ENCODE data around the gene PLEKHF1. TPM values are rescaled to one million over a fixed set of nuclear protein-coding genes. Genes with fewer than 3 reads are reported as not detected.

PLEKHF1 gene
- total RNA-seq, 1 experiment from 2014 or later = 15.9 TPM

GRCh38 chr19:29662604-29663404, 2.5 kb upstream of the PLEKHF1 start:
- intact Hi-C loops (cut with micrococcal nuclease) = loop anchor here (5.0 kb wide), 1 partner anchor 41 kb away; no protein-coding TSS in a partner anchor
- Histone ChIP-seq H3F3A (ENCODE audit: low read length, unreplicated experiment) (no peaks in the 10 kb centered on the region), H3K4me2 (ENCODE audit: low read length) (peak overlapping the region; percentile 88), H3K9ac (ENCODE audit: low read length) (peak overlapping the region; percentile 66), H3K27ac (ENCODE audit: low read length) (peak overlapping the region; percentile 94), H3K27me3 (ENCODE audit: low read length) (no peaks in the 10 kb centered on the region), H3K9me3 (ENCODE audit: low read length) (no peaks in the 10 kb centered on the region), H3K9me2 (replicated peaks; ENCODE audit: low read length) (no peaks in the 10 kb centered on the region), H3K4me3 (ENCODE audit: low read length) (peak overlapping the region; percentile 56; the same call in 1 of the 2 replicates), H3K4me1 (ENCODE audit: insufficient read depth, low read length) (peaks cover 40% of the 10 kb centered on the region), H2AFZ (ENCODE audit: low read length) (peak overlapping the region; percentile 70), H3K79me2 (ENCODE audit: low read length) (peaks cover 23% of the 10 kb centered on the region), H3K36me3 (ENCODE audit: low read depth, low read length) (no peaks in the 10 kb centered on the region), H4K20me1 (ENCODE audit: low read length) (peaks cover 4% of the 10 kb centered on the region; the same call in 1 of the 2 replicates)
- TF ChIP-seq, protein P1, sequence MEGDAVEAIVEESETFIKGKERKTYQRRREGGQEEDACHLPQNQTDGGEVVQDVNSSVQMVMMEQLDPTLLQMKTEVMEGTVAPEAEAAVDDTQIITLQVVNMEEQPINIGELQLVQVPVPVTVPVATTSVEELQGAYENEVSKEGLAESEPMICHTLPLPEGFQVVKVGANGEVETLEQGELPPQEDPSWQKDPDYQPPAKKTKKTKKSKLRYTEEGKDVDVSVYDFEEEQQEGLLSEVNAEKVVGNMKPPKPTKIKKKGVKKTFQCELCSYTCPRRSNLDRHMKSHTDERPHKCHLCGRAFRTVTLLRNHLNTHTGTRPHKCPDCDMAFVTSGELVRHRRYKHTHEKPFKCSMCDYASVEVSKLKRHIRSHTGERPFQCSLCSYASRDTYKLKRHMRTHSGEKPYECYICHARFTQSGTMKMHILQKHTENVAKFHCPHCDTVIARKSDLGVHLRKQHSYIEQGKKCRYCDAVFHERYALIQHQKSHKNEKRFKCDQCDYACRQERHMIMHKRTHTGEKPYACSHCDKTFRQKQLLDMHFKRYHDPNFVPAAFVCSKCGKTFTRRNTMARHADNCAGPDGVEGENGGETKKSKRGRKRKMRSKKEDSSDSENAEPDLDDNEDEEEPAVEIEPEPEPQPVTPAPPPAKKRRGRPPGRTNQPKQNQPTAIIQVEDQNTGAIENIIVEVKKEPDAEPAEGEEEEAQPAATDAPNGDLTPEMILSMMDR (conservative IDR thresholded peaks at IDR 0.05; ENCODE audit: low read depth, low read length) = no peak
- TF ChIP-seq EZH2phosphoT487 (IDR thresholded peaks at IDR 0.05; ENCODE audit: borderline replicate concordance, low read length) (no peak), EZH2 (IDR thresholded peaks at IDR 0.05; ENCODE audit: low read length, unreplicated experiment) (no peak)
- BruUV-seq (replicated peaks) = no TSS peak
- CTCF ChIA-PET = interaction anchor here (0.5 to 0.6 kb wide), 2 partner anchors 29 to 53 kb away, joined by 3 to 8 read pairs; no protein-coding TSS in a partner anchor
- ATAC-seq (peak; percentile 30), DNase-seq (peak; percentile 70)
- POLR2A ChIA-PET (ENCODE audit: unreplicated experiment) = interaction anchor here (0.5 kb wide), 1 partner anchor 17 kb away, joined by 5 read pairs; no protein-coding TSS in a partner anchor

DNA sequence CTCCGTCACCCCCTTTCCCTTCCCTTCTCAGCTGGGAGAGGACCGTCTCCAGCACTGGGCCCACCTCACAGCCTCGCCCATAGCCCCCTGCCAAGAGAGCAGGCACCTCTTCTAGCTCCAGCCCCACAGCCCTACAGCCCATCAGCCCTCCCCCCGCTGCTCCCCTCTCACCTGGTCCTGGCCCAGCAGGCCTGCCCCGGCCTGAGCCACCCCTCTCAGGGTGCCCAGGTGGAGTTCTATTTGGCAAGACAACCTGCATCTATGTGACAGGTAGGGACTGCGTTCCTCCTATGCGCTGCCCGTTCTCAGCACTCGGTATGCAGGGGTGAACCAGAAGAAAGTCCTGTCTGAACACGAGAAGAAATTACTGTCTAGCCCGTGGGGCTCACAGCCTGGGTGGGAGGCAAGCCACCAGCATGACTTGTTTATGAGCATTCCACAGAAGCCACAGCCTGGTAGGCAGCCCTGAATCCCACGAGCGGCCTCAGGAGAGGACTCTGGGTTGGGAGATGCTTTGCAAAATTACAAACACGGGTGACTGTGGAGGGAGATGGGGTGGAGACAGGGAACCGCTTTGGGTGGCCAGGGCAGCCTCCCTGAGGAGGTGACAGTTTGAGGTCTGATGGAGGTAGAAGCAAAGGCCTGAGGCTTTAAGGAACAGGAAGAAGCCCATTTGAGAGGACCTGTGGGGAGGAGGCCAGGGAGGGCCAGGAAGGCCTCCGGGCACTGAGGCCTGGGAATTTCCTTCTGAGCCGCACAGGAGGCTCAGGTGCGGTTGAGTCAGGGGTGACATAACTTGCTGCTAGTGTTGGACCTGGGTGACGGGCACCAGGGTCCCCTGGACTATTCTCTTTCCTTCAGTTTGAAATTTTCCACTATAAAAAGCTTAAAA, 1.2 kb upstream of the PLEKHF1 start:
- no peak for TF ChIP-seq EZH2 (IDR thresholded peaks at IDR 0.05; ENCODE audit: low read length, unreplicated experiment)
- no peak for TF ChIP-seq EZH2phosphoT487 (IDR thresholded peaks at IDR 0.05; ENCODE audit: borderline replicate concordance, low read length)
- TF ChIP-seq, protein P1 (conservative IDR thresholded peaks at IDR 0.05; ENCODE audit: low read depth, low read length) = no peak
- H3K4me3 ChIP-seq (ENCODE audit: low read length) = peak overlapping the region; percentile 85; the same call in 1 of the 2 replicates
- peaks cover 40% of the 10 kb centered on the region for H3K4me1 ChIP-seq (ENCODE audit: insufficient read depth, low read length)
- peak overlapping the region; percentile 94 for H3K27ac ChIP-seq (ENCODE audit: low read length)
- peaks cover 29% of the 10 kb centered on the region for H3K79me2 ChIP-seq (ENCODE audit: low read length)
- H3F3A ChIP-seq (ENCODE audit: low read length, unreplicated experiment) = no peaks in the 10 kb centered on the region
- H3K36me3 ChIP-seq (ENCODE audit: low read depth, low read length) = no peaks in the 10 kb centered on the region
- H3K27me3 ChIP-seq (ENCODE audit: low read length) = no peaks in the 10 kb centered on the region
- H2AFZ ChIP-seq (ENCODE audit: low read length) = no peak overlapping the region
- H3K9ac ChIP-seq (ENCODE audit: low read length) = peak overlapping the region; percentile 80
- DNase-seq (peak; percentile 78), ATAC-seq (peak; percentile 13)
- H3K4me2 ChIP-seq (ENCODE audit: low read length) = peak overlapping the region; percentile 94
- BruUV-seq (replicated peaks) = no TSS peak
- CTCF ChIA-PET = no interaction called here
- H3K9me2 ChIP-seq (replicated peaks; ENCODE audit: low read length) = no peaks in the 10 kb centered on the region
- intact Hi-C loops (cut with micrococcal nuclease) = loop anchor here (5.0 kb wide), 1 partner anchor 42 kb away; no protein-coding TSS in a partner anchor
- peaks cover 4% of the 10 kb centered on the region; the same call in 1 of the 2 replicates for H4K20me1 ChIP-seq (ENCODE audit: low read length)
- H3K9me3 ChIP-seq (ENCODE audit: low read length) = no peaks in the 10 kb centered on the region
- POLR2A ChIA-PET (ENCODE audit: unreplicated experiment) = no interaction called here
